Heart right ventricle (tissue), 16 donors: ENCODE data around the gene RPF1. TPM values are rescaled to one million over a fixed set of nuclear protein-coding genes. Genes with fewer than 3 reads are reported as not detected.
"Not testable (repeated sequence)": the region's sequence is repeated elsewhere in the genome, so short reads cannot be mapped to it uniquely, and the experiment has no call there.

ENCODE experiments used
- ATAC-seq, 8 donors: fragments of 200-7000 bp; cut with Tn5 transposase; one replicate each; pipeline ENCODE4 v1.9.1; 2020; ENCODE audit warnings: mild to moderate bottlenecking in 8 of 8, moderate library complexity in 8 of 8, moderate number of reproducible peaks in 1 of 8
- DNase-seq, 2 donors: peaks; one replicate each; pipeline ENCODE4 v3.0.0-alpha.2; 2020
- H3K27ac ChIP-seq, 10 donors: fragments of 200-600 bp; sonication (generic) in 2 of 10; one replicate each; pipeline versions ENCODE4 v1.5.0 to v1.8.0; 2020 to 2022; ENCODE audit warnings: mild to moderate bottlenecking in 3 of 10
- H3K27me3 ChIP-seq, 7 donors: fragments of 200-600 bp; one replicate each; pipeline ENCODE4 v1.8.0; 2021 to 2022; ENCODE audit warnings: mild to moderate bottlenecking in 2 of 7
- H3K36me3 ChIP-seq, 9 donors: fragments of 200-600 bp; sonication (generic) in 1 of 9; one replicate each; pipeline versions ENCODE4 v1.5.0 to v1.8.0; 2020 to 2022; ENCODE audit warnings: mild to moderate bottlenecking in 2 of 9
- H3K4me1 ChIP-seq, 9 donors: fragments of 200-600 bp; sonication (generic) in 1 of 9; one replicate each; pipeline versions ENCODE4 v1.5.0 to v1.8.0; 2020 to 2022; ENCODE audit warnings: mild to moderate bottlenecking in 4 of 9
- H3K4me3 ChIP-seq, 10 donors: fragments of 200-600 bp; sonication (generic) in 2 of 10; one replicate each; pipeline versions ENCODE4 v1.5.0 to v1.8.0; 2020 to 2022; ENCODE audit warnings: mild to moderate bottlenecking in 7 of 10, moderate library complexity in 2 of 10
- H3K9me3 ChIP-seq, 11 donors: fragments of 200-600 bp in 10 of 11; sonication (generic) in 2 of 11; one replicate each; pipeline versions ENCODE4 v1.5.0 to v1.8.0; 2013 to 2022; ENCODE audit warnings: mild to moderate bottlenecking in 2 of 11, control low read depth in 1 of 11, moderate library complexity in 1 of 11
- CTCF ChIP-seq, 9 donors: fragments of 200-600 bp; sonication (generic) in 2 of 9; IDR thresholded peaks; one replicate each; pipeline versions ENCODE4 v1.5.0 to v1.8.0; 2021 to 2022; ENCODE audit warnings: antibody characterized with exemption in 9 of 9, mild to moderate bottlenecking in 5 of 9, moderate library complexity in 1 of 9
- WGBS, 2 donors: extraction: QIAGEN DNeasy Blood & Tissue Kit; methylation state at CpG; one replicate each; pipeline ENCODE4 v1.1.7; 2013; ENCODE audit warnings: inconsistent platforms in 1 of 2; 5-methylcytosine and 5-hydroxymethylcytosine counted together
- intact Hi-C, 10 donors: fragments of 100-400 bp; cut with DNase I; formaldehyde crosslinking; loops; one replicate each; pipeline versions ENCODE4 v1.11.1 to v1.14.2; 2022
- polyA plus RNA-seq, 2 donors: library from polyadenylated mRNA; stranded (reverse); fragments of 200-250 nt; gene quantifications; one replicate each; pipeline ENCODE4 v1.2.3, GENCODE V29; 2013
- total RNA-seq, 10 donors: library from RNA; stranded (reverse); fragmentation: NEBNext Ultra II Directional in 3 of 10; extraction: Animal tissue kit (Norgen Biotek cat#: 25700) in 3 of 10; gene quantifications; one replicate each; pipeline versions ENCODE4 v1.2.1 to v1.2.4, GENCODE V29; 2021 to 2023
- donor health status: Arrhythmogenic right ventricular cardiomyopathy.
- donor health status: ischemic (EF 13 %, LVEDD 7.1; RV severe dilation, severe dysfunction).
- donor health status: healthy with polysubstance abuse.
- donor health status: DM: no; HTN: yes; CAD: no.
- donor health status: DM: no; HTN: no; CAD: no.
- donor health status: ischemic (EF 25% LVEDD 6.9; RV normal size, moderate dysfunction).
- donor health status: ischemic (EF 25% LVEDD 5.7; RV mildly dilated, moderate dysfunction).
- donor health status: healthy.
- donor health status: DM: yes; HTN: yes; CAD: no.
- donor health status: Ischemic cardiomyopathy.
- donor health status: ischemic (EF 35%, LVEDD 5.7; RV mildly dilated, moderate dysfunction).
- donor health status: nonischemic (EF 11% LVEDD 7.7; RV severe dilation, severe dysfunction).
- donor health status: DM: yes; HTN: yes; CAD: no.
- donor health status: PGD.
- donor health status: ischemic (EF 29% LVEDD 5.4; RV normal size, mild dysfunction).
- donor health status: nonischemic (EF 23%, LVEDD 6.1; RV moderate dilation, normal function).

RPF1 gene
- total and polyA plus RNA-seq, 12 donors: 17.9 to 45.8 (median 32.0) TPM

- WGBS, 2 donors: 15 to 20% methylated on average over 2 of the region's 2 CpGs
- Histone ChIP-seq H3K4me1 (peaks cover 0 to 24% (median 1%) of the 10 kb centered on the region in 9 donors), H3K27ac (peak overlapping the region in 1 of 10 donors; percentile 31), H3K9me3 (no peaks in the 10 kb centered on the region), H3K4me3 (no peak overlapping the region), H3K27me3 (peaks cover 0 to 9% (median 0%) of the 10 kb centered on the region in 7 donors), H3K36me3 (no peaks in the 10 kb centered on the region)
- ATAC-seq (peak in 7 of 8 donors; percentile 58 to 89 (median 83)), DNase-seq (peak in 1 of 2 donors; percentile 13)
- intact Hi-C loops: loop anchor here in 9 of 10 donors (1.0 to 10.0 kb wide), 12 partner anchors 93 to 331 kb away; no protein-coding TSS in a partner anchor
- TF ChIP-seq CTCF (IDR thresholded peaks at IDR 0.05): peak in 8 of 9 donors; percentile 18 to 67 (median 54)
Observed at GRCh38 chr1:84442256-84442655, 36.8 kb upstream of the RPF1 start.

GRCh38 chr1:84442747-84443646, 36.1 kb upstream of the RPF1 start:
- intact Hi-C loops: loop anchor here in 9 of 10 donors (1.0 to 10.0 kb wide), 12 partner anchors 92 to 330 kb away; no protein-coding TSS in a partner anchor
- H3K36me3 ChIP-seq, DNase-seq, H3K27me3 ChIP-seq, H3K9me3 ChIP-seq, ATAC-seq, H3K4me3 ChIP-seq: not testable (repeated sequence)
- H3K27ac ChIP-seq: peak overlapping the region in 1 of 10 donors; percentile 31
- WGBS, 2 donors: 90% methylated on average over 7 of the region's 7 CpGs
- peaks cover 0 to 18% (median 0%) of the 10 kb centered on the region in 9 donors for H3K4me1 ChIP-seq

- intact Hi-C loops: loop anchor here in 2 of 10 donors (10.0 kb wide), 2 partner anchors 86 to 156 kb away; no protein-coding TSS in a partner anchor
- 94 to 95% methylated on average over 3 of the region's 3 CpGs for WGBS, 2 donors
- not testable (repeated sequence) for H3K4me1 ChIP-seq, H3K36me3 ChIP-seq, H3K9me3 ChIP-seq, H3K4me3 ChIP-seq, ATAC-seq, H3K27ac ChIP-seq, DNase-seq
- peaks cover 0 to 17% (median 0%) of the 10 kb centered on the region in 7 donors for H3K27me3 ChIP-seq
Observed at GRCh38 chr1:84448704-84449103, 30.4 kb upstream of the RPF1 start.

- DNase-seq (no peak), ATAC-seq (no peak)
- WGBS, 2 donors: 69% methylated on average over 2 of the region's 2 CpGs
- intact Hi-C loops: no loop called here
- TF ChIP-seq CTCF (IDR thresholded peaks at IDR 0.05): no peak
- no peaks in the 10 kb centered on the region for H3K36me3 ChIP-seq
- H3K27ac ChIP-seq: no peak overlapping the region
- peaks cover 0 to 25% (median 0%) of the 10 kb centered on the region in 7 donors for H3K27me3 ChIP-seq
- no peaks in the 10 kb centered on the region for H3K4me1 ChIP-seq
- H3K9me3 ChIP-seq: peaks cover 0 to 2% (median 0%) of the 10 kb centered on the region in 11 donors
- H3K4me3 ChIP-seq: no peak overlapping the region
Observed at GRCh38 chr1:84450910-84451309, 28.2 kb upstream of the RPF1 start.

GRCh38 chr1:84452436-84452835, 26.6 kb upstream of the RPF1 start:
- ATAC-seq (no peak), DNase-seq (no peak)
- H3K9me3 ChIP-seq: peaks cover 0 to 2% (median 0%) of the 10 kb centered on the region in 11 donors
- H3K27me3 ChIP-seq: peaks cover 0 to 25% (median 0%) of the 10 kb centered on the region in 7 donors
- intact Hi-C loops: no loop called here
- no peaks in the 10 kb centered on the region for H3K36me3 ChIP-seq
- H3K4me1 ChIP-seq: no peaks in the 10 kb centered on the region
- 62 to 67% methylated on average over 3 of the region's 3 CpGs for WGBS, 2 donors
- no peak overlapping the region for H3K4me3 ChIP-seq
- no peak for TF ChIP-seq CTCF (IDR thresholded peaks at IDR 0.05)
- H3K27ac ChIP-seq: no peak overlapping the region
